Panc1 (cell line): ENCODE data around the gene TNRC18.

Experiments
- POLR2AphosphoS5 ChIP-seq: IDR thresholded peaks from 2 replicates; pipeline ENCODE4 v1.6.1; 2012; ENCODE audit warnings: mild to moderate bottlenecking, low read depth, low read length, moderate library complexity
- TF ChIP-seq, protein P1 (sequence below): fragments of 450-650 bp; IDR thresholded peaks from 2 replicates; pipeline ENCODE4 v1.5.1; 2017; ENCODE audit warnings: mild to moderate bottlenecking
- TF ChIP-seq, protein P2 (sequence below), 2 experiments: IDR thresholded peaks; 2 replicates each; pipeline ENCODE4 v1.6.1; 2011 to 2012; ENCODE audit warnings: low read depth in 2 of 2, control low read depth in 1 of 2, low read length in 1 of 2, mild to moderate bottlenecking in 1 of 2, moderate library complexity in 1 of 2; ENCODE audit not compliant: insufficient read depth in 1 of 2

DNA sequence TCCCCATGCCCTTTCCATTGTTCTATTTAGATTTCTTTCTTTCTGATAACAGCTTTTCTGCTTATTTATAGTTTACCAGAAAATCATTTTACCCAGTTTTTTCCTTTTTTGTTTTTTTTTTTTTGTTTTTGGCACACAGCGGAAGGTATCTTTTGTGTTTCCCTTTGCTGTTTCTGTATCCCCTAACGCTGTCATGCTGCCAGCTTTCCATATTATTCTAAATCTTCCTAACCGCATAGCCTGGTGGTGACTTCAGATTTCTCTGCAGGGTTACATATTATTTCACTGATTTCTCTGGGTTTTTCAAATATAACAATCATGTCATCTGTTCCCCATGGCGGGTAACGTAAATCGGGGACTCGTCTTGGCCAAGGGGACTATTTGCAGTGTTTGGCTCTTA is 144.9 kb downstream of the TNRC18 start:
- TF ChIP-seq, protein P1, sequence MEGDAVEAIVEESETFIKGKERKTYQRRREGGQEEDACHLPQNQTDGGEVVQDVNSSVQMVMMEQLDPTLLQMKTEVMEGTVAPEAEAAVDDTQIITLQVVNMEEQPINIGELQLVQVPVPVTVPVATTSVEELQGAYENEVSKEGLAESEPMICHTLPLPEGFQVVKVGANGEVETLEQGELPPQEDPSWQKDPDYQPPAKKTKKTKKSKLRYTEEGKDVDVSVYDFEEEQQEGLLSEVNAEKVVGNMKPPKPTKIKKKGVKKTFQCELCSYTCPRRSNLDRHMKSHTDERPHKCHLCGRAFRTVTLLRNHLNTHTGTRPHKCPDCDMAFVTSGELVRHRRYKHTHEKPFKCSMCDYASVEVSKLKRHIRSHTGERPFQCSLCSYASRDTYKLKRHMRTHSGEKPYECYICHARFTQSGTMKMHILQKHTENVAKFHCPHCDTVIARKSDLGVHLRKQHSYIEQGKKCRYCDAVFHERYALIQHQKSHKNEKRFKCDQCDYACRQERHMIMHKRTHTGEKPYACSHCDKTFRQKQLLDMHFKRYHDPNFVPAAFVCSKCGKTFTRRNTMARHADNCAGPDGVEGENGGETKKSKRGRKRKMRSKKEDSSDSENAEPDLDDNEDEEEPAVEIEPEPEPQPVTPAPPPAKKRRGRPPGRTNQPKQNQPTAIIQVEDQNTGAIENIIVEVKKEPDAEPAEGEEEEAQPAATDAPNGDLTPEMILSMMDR = no peak
- no peak for TF ChIP-seq POLR2AphosphoS5
- TF ChIP-seq, protein P2, sequence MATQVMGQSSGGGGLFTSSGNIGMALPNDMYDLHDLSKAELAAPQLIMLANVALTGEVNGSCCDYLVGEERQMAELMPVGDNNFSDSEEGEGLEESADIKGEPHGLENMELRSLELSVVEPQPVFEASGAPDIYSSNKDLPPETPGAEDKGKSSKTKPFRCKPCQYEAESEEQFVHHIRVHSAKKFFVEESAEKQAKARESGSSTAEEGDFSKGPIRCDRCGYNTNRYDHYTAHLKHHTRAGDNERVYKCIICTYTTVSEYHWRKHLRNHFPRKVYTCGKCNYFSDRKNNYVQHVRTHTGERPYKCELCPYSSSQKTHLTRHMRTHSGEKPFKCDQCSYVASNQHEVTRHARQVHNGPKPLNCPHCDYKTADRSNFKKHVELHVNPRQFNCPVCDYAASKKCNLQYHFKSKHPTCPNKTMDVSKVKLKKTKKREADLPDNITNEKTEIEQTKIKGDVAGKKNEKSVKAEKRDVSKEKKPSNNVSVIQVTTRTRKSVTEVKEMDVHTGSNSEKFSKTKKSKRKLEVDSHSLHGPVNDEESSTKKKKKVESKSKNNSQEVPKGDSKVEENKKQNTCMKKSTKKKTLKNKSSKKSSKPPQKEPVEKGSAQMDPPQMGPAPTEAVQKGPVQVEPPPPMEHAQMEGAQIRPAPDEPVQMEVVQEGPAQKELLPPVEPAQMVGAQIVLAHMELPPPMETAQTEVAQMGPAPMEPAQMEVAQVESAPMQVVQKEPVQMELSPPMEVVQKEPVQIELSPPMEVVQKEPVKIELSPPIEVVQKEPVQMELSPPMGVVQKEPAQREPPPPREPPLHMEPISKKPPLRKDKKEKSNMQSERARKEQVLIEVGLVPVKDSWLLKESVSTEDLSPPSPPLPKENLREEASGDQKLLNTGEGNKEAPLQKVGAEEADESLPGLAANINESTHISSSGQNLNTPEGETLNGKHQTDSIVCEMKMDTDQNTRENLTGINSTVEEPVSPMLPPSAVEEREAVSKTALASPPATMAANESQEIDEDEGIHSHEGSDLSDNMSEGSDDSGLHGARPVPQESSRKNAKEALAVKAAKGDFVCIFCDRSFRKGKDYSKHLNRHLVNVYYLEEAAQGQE (IDR thresholded peaks at IDR 0.05; ENCODE audit: insufficient read depth in 1 of 2, low read depth in 2 of 2, low read length in 1 of 2) = no peak
